KG1 (cell line): ENCODE results near the gene MAP1S.
A peak's percentile ranks its signal among the peaks of the same experiment; 100 is the strongest.

ENCODE experiments used
- DNase-seq: peaks from one replicate; lab custom pipeline; 2025; lab: John Stamatoyannopoulos, UW

MAP1S gene

GRCh38 chr19:17695198-17695597, 24.1 kb upstream of the MAP1S start:
- DNase-seq: no peak

DNA sequence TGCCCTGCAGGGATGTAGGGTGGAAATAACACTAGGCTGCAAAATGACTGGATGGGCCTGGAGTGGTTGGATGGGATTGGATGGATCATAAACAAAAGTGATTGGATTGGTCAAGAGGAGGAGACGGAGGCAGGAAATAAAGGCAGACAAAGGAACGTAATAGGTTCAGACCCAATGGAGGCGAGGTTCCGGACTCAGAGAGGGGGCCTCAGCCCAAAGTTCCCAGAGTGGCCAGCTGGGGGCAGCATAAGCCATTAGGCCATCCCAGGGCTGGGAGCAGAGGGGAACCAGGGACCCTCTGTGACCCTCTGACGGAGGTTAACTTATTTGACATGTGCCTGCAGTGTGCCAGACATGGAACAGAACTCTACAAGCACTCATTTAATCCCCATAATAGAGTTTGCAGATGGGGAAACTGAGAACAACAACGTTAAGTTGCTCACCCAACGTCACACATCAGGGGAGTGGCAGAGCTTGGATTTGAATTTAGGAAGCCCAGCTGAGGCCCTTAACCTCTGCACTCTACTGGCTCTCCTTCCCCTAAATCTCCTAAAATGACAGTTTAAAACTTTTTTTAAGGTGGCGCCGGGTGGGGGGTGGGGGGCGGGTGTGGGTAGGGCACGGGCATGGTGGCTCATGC, 15.3 kb upstream of the MAP1S start:
- DNase-seq: peak; percentile 13

DNA sequence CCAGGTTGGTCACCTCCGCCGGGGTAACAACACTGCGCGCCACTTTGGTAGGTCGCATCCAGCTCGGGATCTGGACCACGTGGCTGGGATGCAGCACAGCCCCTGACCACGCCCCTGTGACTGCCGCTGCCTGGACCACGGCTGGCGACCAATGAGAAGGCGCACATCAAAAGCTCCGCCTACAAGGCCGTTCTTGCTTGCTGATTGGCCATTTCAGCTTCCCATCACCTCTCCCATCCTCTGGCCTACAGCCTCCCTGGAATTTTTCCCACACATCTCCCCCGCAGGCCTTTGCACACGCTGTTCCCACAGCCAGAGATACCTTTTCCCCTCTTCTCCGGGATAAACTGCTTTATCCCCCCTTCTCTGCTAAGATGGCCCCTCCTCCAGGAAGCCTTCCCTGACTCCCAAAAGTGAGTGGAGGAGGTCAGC, 12.5 kb upstream of the MAP1S start:
- DNase-seq: no peak

DNA sequence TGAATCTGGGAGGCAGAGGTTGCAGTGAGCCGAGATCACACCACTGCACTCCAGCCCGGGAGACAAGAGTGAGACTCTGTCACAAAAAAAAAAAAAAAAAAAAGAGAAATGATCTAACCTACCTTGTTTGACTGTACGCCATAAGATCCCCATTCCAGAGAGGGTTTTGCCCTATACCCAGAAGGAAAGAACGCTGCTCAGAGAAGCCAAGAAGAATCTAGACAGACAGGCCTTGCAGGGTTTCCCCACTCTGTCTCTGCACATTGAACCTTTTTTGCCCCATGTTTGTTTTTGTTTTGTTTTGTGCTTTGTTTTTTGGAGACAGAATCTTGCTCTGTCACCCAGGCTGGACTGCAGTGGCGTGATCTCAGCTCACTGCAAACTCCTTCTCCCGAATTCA, 7.4 kb upstream of the MAP1S start:
- DNase-seq: no peak

DNA sequence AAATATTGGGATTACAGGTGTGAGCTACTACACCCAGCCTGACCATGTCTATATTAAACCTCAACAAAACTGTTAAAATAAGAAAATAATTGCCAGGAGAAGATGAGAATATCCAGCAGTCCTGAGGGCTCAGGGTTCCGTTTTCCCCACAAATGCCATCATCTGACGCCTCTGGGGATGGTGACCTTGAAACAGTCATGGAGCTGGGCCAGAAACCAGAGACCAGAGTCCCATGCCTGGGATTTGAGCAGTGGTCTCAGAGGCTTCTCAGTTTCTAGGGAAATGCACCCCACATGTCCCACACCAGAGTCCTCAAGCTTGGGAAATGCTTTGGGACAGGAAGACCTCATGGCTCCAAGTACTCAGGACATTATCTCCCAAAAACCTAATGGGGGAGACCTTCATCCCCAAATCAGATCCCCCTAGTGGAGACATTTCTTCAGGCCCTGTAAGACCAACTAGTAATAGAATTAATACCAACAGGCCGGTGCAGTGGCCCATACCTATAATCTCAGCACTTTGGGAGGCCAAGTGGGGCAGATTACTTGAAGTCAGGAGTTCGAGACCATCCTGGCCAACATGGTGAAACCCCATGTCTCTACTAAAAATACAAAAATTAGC, 2.9 kb upstream of the MAP1S start:
- DNase-seq: no peak

DNA sequence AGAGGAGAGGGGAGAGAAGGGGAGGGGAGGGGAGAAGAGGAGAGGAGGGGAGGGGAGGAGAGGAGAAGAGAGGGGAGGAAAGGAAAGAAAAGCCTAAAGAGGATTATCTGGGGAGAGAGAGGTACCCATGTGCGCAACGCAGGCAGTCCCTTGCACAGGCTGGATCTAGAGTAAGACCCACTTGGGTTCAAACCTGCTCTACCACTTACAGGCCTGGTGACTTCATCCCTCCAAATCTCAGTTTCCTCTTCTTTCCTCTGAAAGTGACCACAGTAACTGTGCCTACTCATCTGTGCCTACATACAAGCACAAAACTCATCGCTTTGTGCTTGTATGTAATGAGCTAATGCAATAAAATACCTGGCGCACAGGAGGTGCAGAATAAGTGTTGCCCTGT, 732 bp upstream of the MAP1S start:
- DNase-seq: no peak

- DNase-seq: no peak
These were observed 585 bp downstream of the MAP1S start for GRCh38 chr19:17719730-17720400.

GRCh38 chr19:17720440-17720839, 1.2 kb downstream of the MAP1S start:
- no peak for DNase-seq

DNA sequence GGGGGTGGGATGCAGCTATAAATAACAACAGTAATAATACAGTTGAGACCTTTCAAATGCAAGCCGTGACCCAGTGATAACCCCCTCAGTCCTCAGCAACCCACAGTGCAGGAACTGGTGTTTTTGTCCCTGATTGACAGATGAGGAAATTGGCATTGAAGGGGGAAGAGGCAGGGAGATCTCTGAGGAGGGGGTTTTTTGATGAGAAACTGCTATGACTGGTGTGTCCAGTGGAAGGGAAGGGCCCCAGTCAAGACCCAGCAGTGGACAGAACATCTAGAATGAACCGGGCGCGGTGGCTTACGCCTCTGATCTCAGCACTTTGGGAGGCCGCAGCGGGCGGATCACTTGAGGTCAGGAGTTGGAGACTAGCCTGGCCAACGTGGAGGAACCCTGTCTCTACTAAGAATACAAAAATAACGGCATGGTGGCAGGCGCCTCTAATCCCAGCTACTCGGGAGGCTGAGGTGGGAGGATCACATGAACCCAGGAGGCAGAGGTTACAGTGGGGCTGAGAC, 1.9 kb downstream of the MAP1S start:
- DNase-seq: no peak

DNA sequence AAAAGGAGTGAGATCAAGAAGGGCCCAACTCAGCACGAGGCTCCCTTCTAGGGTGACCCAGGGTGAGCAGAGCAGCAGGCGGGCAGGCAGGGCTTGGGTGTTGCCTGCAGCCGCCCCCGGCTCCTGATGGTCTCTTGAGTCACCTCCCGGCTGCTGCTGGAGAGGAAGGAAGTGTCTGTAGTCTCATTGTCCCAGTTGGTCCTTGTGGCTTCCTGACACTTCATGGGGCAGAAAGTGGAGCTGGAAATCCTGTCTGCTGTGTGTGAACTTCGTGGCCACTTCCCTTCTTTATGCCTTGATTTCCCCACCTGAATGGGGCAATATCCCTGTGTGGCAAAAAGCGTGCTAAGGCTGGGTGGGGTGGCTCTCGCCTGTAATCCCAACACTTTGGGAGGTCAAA, 2.5 kb downstream of the MAP1S start:
- peak; percentile 48 for DNase-seq

DNA sequence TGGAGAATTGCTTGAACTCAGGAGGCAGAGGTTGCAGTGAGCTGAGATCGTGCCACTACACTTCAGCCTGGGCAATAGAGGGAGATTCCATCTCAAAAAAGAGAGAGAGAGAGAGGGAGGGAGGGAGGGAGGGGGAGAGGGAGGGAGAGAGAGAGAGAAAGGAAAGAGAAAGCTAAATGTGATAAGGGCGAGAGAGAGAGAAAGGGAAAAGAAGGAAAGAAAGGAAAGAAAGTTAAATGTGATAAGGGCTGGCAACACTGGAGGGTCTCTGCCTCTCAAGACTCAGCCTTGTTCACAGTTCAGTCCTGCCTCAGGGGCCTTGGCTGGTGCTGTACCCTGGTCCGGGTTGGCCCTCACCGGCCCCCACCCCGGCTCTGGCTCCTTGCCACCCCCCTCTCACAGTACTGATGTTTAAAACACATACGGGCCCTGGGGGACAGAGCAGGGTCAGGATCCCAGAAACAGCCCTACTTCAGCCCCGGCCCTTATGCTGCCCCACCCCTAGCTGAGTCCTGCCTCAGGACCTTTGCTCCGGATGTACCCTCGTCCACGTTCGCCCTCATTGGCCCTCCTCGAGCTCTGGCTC, 3.5 kb downstream of the MAP1S start:
- no peak for DNase-seq

DNA sequence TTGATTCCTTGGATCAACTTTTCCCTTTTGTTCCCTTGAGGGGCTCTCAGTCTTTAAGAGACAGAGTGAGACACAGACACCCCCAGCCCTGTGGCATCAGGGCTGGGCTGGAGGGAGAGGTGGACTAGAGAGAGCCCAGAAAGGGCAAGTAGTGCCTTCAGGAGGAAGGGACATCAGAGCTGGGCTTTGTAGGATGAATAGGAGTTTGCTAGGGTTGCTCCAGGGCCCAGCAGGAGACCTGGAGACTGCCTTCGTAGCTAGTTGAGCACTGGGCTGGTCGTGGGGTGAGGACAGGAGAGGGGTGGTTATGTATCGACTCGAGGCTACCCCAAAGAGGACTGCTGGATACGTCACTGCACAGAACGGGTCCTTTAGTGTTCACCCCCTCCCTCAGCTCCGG, 5.4 kb downstream of the MAP1S start:
- no peak for DNase-seq

GRCh38 chr19:17725422-17726078, 6.3 kb downstream of the MAP1S start:
- no peak for DNase-seq

- DNase-seq: no peak
These were observed 7.0 kb downstream of the MAP1S start for GRCh38 chr19:17726136-17726741.

DNA sequence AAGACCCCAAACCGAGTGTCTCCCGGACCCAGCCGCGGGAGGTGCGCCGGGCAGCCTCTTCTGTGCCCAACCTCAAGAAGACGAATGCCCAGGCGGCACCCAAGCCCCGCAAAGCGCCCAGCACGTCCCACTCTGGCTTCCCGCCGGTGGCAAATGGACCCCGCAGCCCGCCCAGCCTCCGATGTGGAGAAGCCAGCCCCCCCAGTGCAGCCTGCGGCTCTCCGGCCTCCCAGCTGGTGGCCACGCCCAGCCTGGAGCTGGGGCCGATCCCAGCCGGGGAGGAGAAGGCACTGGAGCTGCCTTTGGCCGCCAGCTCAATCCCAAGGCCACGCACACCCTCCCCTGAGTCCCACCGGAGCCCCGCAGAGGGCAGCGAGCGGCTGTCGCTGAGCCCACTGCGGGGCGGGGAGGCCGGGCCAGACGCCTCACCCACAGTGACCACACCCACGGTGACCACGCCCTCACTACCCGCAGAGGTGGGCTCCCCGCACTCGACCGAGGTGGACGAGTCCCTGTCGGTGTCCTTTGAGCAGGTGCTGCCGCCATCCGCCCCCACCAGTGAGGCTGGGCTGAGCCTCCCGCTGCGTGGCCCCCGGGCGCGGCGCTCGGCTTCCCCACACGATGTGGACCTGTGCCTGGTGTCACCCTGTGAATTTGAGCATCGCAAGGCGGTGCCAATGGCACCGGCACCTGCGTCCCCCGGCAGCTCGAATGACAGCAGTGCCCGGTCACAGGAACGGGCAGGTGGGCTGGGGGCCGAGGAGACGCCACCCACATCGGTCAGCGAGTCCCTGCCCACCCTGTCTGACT, 7.9 kb downstream of the MAP1S start:
- no peak for DNase-seq

DNA sequence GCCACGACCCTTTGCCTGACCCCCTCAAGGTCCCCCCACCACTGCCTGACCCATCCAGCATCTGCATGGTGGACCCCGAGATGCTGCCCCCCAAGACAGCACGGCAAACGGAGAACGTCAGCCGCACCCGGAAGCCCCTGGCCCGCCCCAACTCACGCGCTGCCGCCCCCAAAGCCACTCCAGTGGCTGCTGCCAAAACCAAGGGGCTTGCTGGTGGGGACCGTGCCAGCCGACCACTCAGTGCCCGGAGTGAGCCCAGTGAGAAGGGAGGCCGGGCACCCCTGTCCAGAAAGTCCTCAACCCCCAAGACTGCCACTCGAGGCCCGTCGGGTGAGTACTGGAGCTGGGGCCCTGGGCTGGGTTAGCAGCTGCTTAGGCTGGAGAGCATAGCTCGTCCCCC, 8.6 kb downstream of the MAP1S start:
- no peak for DNase-seq

DNA sequence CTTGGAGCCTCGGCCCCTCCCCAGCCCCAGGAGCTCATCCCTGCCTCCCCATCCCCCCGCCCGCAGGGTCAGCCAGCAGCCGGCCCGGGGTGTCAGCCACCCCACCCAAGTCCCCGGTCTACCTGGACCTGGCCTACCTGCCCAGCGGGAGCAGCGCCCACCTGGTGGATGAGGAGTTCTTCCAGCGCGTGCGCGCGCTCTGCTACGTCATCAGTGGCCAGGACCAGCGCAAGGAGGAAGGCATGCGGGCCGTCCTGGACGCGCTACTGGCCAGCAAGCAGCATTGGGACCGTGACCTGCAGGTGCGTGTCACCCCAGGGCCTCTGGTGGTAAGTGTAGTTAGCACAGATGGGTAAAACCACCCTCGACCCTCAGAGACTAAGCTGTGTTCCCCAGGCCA, 13.8 kb downstream of the MAP1S start:
- no peak for DNase-seq

- DNase-seq: no peak
These were observed 14.9 kb downstream of the MAP1S start for GRCh38 chr19:17734146-17734545.

DNA sequence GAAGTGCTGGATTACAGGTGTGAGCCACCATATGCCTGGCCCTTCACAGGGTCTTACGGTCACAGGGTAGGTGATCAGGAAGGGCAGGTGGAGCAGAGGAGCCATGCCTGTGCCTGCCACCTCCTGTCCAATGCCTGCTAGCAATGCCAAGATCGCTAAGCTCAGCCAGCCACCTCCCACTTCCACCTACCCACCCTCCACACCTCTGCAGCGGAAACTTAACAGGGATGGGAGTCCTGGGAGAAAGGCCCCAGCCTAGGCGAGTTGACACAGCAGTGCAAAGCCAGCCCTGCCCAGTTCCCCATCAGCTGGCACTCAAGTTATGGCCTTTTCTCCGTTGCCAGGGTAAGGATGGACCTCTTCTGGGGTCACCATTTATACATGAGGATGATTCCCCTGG, 16.1 kb downstream of the MAP1S start:
- no peak for DNase-seq

- no peak for DNase-seq
These were observed 18.4 kb downstream of the MAP1S start for GRCh38 chr19:17737690-17738153.
